Sciatic nerve (tissue), 2 donors: Measurements from ENCODE around the gene COTL1. TPM values are rescaled to one million over a fixed set of nuclear protein-coding genes. Genes with fewer than 3 reads are reported as not detected.

Source experiments
- ATAC-seq: fragments of 200-7000 bp; cut with Tn5 transposase; one replicate; pipeline ENCODE4 v1.9.1; 2020; ENCODE audit warnings: mild to moderate bottlenecking, moderate library complexity
- DNase-seq: peaks from one replicate; pipeline ENCODE4 v3.0.0-alpha.2; 2020; ENCODE audit warnings: low spot score
- intact Hi-C: fragments of 100-400 bp; cut with DNase I; formaldehyde crosslinking; loops from one replicate; pipeline ENCODE4 v1.14.2; 2022
- total RNA-seq: library from RNA; stranded (reverse); fragmentation: NEBNext Ultra II Directional; extraction: Animal tissue kit (Norgen Biotek cat#: 25700); gene quantifications from one replicate; pipeline ENCODE4 v1.2.1, GENCODE V29; 2021
- donor health status: DM: no; HTN: no; CAD: no.
- donor health status: DM: no; HTN: no; CAD: no.

The COTL1 gene, protein sequence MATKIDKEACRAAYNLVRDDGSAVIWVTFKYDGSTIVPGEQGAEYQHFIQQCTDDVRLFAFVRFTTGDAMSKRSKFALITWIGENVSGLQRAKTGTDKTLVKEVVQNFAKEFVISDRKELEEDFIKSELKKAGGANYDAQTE
- total RNA-seq = 77.9 TPM

DNA sequence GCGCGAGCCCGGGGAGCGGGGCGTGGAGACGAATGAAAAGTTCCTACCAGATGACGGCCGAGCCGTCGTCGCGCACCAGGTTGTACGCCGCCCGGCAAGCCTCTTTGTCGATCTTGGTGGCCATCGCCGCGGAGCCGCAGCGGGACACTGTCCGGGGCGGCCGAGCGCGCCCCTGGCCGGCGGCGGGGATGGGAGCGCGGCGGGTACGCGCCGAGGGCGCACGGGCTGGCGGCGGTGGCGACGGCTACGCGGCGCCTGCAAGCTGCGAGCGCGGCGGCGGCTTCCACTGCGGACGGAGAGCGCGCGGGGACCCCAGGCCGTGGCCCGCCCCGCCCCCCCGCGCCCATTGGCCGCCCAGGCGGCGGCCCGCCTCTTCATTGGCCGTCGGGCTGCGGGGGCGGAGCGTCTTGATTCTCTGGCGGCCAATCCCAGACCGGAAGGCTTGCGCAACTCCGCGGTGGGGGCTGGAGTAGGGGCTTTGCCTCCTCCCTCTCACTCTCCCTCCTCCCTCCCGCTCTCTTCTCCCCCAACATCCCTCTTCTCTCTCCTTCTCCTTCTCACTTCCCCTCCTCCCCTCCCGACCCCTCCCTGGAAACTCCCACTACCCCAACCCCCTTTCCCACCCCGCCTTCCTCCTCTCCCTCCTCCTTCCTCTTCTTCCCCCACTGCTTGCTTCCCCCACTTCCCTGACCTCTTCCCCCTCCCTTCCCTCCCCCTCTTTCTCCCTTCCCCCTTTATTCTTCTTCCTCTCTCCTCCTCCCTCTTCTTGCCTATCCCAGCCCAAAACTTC, at the start of gene COTL1:
COTL1 (minus strand) TSS at position 288 of the 790 bp plus-strand sequence; CDS start at position 124, 164 bp downstream.
- peak; percentile 96 for ATAC-seq

DNA sequence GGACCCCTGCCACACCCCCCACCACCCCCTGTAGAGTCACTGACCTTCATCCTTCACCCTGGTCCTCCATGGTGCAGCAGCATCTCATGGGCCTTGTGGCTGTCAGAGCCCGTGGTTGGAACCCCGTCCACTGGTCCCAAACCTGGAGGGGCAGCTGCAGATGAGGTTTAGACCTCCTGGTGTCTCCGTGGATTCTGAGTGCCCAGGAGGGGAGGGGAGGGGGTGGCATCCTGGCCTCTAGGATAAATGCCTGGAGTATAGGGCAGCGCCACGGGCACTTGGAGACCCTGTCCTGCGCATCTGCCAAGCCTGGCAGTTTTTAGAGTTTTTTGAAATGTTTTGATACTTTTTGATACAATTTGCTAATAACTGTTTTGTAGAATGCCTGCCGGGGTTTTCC, 48.0 kb upstream of the COTL1 start:
- intact Hi-C loops = no loop called here

More for the DNA sequence above, at the start of gene COTL1:
- intact Hi-C loops = loop anchor here (2.0 kb wide), 1 partner anchor 105 kb away; no protein-coding TSS in a partner anchor
- peak; percentile 99 for DNase-seq

DNA sequence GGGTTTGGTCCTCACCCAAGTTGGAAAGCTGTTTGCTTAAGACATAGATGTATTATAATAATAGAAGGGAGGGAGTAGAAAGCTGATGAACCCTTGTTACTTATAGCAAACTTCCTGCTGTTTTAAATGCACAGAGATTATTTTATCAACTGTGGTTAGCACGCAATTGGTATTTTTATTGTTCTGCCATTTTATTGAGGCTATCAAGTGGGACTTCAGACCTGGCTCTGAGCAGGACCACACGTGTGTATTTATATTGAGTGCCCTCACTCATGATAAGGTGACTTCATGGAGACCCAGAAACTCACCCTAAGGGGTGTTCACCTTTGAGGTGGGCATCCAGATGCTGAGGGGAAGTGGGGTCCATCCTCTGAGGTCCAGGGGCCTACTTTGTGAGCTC, 47.5 kb upstream of the COTL1 start:
- DNase-seq = no peak
- intact Hi-C loops = no loop called here
- ATAC-seq = no peak

More for the DNA sequence above, 48.0 kb upstream of the COTL1 start:
- DNase-seq (no peak), ATAC-seq (no peak)

DNA sequence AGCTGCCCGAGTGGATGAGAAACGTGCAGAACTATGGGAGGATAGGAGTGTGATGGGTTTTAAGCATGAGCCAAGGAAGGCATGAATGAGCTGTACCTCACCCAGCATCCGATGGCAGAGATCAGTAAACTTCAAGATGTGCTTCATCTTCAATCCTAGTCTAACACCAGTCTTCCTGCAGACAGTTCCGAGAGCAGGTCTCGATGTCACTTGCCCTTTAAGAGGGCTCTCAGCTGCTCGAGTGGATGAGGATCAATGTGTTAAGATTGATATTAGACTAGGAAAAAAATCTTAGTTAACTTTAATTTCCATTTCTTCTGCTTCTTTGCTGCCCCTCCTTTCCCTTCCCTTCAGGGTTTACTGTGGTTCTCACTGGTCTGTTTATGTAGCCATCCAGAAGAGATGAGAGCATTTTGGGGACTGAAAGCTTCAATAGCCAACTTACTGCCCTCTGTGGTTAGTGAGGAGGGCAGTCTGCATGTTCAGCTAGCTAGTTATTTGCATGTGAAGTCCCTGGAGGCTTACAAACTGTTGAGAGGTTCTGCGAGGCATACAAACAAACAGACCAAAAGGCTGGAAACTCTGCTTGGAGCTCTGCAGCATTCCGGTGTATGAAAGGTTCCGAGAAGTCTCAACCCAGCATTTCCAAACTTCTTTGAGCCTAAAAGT, 45.7 kb upstream of the COTL1 start:
- DNase-seq (no peak), ATAC-seq (peak; percentile 39)
- intact Hi-C loops = no loop called here

DNA sequence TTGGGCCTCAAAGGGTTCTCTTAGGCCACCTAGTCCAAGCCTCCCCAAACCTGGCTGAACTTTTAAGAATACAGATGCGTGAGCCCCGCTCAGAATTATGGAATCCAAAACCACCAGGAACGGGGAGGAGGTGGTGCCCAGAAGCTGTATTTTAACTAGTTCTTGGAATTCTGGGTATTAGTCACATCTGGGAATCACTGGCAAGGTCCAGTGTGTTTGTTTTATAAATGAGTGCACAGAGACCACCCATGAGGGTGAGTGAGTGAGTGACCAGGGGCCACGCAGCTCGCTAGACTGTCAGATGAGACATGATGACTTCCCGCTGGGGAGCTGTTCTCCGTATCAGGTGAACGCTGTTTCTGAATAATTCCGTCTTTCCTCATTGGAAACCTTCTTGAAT, 44.6 kb upstream of the COTL1 start:
- intact Hi-C loops = no loop called here
- ATAC-seq = no peak

DNA sequence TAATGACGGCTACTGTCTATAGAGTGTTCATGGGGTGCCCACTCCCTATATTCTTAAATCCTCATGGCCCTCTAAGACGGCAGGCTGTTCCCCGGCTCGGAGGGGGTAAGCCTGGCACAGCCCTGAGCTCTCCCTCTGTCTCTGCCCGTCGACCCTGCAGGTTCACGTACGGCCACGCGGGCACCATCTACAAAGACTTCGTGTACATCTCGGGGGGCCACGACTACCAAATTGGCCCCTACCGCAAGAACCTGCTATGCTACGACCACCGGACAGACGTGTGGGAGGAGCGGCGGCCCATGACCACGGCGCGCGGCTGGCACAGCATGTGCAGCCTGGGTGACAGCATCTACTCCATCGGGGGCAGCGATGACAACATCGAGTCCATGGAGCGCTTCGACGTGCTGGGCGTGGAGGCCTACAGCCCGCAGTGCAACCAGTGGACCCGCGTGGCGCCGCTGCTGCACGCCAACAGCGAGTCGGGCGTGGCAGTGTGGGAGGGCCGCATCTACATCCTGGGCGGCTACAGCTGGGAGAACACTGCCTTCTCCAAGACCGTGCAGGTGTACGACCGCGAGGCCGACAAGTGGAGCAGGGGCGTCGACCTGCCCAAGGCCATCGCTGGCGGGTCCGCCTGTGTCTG, 43.7 kb upstream of the COTL1 start:
- DNase-seq = no peak
- intact Hi-C loops = no loop called here
- ATAC-seq = no peak

More for the DNA sequence above, 44.6 kb upstream of the COTL1 start:
- DNase-seq = no peak

DNA sequence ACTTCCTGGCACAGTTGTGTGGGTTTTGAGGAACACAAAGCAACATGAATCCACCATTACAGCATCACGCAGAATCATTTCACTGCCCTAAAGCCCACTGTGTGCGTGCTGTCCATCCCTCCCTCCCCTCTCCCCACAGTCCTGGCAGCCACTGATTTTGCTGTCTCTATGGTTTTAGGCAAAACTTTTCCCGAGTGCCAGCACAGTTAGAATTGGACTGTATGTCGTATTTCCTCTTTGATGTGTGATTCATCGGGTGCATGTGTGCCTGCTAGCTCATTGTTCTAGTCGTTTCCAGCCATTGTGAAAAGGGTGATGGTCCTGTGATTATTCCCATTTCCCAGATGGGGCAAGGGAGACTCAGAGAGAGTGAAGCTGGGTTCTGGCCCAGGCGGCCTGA, 43.1 kb upstream of the COTL1 start:
- DNase-seq = no peak
- ATAC-seq = no peak
- intact Hi-C loops = no loop called here

DNA sequence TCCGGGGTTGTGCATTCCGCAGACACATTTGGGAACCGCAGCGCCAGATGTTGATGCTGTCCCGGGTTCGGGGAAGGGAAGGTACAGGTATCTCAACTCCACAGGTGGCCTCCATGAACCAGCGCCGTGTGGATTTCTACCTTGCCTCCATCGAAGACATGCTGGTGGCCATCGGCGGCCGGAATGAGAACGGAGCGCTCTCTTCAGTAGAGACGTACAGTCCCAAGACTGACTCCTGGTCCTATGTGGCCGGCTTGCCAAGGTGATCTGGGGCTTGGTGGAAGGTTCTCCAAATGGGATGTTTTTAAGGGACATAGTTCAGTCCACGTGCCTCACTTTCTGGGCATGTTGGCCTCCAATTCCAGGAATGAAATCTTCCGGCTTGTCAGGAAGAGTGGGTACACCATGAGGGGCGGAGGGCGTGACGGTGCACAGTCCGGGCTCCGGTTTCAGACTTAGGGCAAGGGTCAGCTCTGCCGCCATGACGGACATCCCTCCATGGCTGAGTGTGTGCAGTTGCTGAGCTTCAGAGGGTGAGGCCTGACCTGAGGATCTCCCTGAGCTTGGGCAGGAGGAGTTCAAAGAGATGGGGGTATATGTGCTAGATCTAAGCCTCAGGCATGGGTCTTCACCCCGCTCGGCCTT, 41.9 kb upstream of the COTL1 start:
- DNase-seq (no peak), ATAC-seq (no peak)
- intact Hi-C loops = no loop called here

DNA sequence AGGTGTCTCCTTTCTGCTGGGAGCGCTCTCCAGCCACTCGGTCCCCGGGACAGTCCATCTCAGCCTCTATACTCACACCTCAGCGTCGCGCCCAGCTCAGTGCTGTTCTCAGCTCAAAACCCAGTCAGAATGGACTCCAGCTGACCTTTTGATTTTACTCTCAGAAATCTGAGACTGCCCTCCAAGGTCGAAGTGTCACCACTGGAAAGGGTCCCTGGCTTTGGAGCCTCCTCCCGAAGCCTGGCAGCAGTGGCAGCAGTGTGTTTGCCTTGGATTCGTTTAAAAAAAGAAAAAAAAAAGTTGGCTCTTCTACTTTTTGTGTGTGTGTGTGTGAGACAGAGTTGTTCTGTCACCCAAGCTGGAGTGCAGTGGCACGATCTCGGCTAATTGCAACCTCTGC, 40.8 kb upstream of the COTL1 start:
- no peak for DNase-seq
- intact Hi-C loops = no loop called here

DNA sequence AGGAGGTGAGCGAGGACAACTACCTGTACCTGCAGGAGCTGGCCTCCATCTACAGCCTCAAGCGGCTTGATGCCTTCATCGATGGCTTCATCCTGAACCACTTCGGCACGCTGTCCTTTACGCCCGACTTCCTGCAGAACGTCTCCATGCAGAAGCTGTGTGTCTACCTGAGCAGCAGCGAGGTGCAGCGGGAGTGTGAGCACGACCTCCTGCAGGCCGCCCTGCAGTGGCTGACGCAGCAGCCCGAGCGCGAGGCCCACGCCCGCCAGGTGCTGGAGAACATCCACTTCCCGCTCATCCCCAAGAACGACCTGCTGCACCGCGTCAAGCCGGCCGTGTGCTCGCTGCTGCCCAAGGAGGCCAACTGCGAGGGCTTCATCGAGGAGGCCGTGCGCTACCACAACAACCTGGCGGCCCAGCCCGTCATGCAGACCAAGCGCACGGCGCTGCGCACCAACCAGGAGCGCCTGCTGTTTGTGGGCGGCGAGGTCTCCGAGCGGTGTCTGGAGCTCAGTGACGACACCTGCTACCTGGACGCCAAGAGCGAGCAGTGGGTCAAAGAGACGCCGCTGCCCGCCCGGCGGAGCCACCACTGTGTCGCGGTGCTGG, 39.5 kb upstream of the COTL1 start:
- intact Hi-C loops = no loop called here
- DNase-seq = no peak
- ATAC-seq = no peak

More for the DNA sequence above, 40.8 kb upstream of the COTL1 start:
- ATAC-seq = no peak

DNA sequence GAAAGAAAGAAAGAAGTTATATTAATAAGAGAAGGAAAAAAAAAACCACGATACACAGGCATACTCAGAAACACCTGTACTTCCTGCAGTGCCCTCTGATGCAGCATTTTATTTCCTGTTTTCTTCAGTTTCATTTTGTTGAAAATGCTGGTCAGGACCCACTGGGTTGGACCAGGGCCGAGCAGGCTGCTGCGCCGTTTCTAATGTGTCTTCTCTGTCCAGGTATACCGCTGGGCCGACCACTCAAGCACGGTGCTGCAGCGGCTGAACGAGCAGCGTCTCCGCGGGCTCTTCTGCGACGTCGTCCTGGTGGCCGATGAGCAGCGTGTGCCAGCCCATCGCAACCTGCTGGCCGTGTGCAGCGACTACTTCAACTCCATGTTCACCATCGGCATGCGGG, 38.8 kb upstream of the COTL1 start:
- intact Hi-C loops = no loop called here
- ATAC-seq = no peak

DNA sequence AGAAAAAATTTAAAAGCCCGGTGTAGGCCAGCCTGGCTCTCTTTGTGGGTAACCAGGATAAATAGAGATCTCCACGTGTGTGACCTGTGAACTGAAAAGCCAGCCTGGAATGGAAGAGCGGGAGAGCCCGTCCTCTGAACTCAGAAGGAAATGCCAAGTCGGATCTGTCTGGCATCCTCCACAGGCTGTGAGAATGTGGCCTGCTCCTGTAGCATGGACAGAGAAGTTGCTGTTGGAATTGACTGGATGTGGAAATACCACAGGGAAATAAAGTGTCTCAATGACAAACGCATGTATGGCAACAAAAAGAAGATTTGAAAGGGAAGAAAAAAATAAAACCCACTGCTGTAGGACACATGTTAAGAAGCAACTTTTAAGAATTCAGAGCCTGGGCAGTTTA, 37.1 kb upstream of the COTL1 start:
- no peak for DNase-seq
- ATAC-seq = peak; percentile 29
- intact Hi-C loops = no loop called here

More for the DNA sequence above, 38.8 kb upstream of the COTL1 start:
- no peak for DNase-seq

DNA sequence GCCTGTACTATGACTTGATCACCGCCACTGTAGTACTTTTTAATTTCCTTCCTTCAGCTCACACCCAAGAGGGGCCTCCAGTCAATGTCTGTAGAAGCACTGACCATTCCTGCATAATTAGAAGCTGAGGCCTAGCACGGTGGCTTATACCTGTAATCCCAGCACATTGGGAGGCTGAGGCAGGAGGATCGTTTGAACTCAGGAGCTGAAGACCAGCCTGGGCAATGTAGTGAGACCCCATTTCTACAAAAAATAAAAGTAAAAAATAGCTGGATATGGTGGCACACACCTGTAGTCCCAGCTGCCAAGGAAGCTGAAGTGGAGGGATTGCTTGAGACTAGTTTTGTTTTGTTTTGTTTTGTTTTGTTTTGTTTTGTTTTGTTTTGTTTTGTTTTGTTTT, 36.4 kb upstream of the COTL1 start:
- DNase-seq (no peak), ATAC-seq (no peak)
- intact Hi-C loops = no loop called here

DNA sequence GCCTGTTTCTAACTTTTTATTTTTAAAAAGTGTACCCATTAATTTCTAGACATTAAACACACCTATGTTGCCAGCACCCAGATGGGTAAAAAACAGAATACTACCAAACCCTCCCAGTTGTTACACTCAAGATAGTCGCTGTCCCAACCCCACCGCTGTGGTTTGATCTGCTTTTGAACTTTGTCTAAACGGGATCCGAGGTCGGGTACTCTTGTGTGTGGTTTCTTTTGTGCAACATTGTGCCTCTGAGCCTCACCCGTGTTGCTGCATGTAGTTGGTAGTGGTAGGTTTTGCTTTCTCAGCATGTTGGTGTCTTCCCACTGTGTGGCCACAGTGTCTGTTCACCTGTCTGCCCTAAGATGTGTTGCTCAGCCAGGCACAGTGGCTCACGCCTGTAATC, 34.7 kb upstream of the COTL1 start:
- no peak for ATAC-seq
- intact Hi-C loops = no loop called here

DNA sequence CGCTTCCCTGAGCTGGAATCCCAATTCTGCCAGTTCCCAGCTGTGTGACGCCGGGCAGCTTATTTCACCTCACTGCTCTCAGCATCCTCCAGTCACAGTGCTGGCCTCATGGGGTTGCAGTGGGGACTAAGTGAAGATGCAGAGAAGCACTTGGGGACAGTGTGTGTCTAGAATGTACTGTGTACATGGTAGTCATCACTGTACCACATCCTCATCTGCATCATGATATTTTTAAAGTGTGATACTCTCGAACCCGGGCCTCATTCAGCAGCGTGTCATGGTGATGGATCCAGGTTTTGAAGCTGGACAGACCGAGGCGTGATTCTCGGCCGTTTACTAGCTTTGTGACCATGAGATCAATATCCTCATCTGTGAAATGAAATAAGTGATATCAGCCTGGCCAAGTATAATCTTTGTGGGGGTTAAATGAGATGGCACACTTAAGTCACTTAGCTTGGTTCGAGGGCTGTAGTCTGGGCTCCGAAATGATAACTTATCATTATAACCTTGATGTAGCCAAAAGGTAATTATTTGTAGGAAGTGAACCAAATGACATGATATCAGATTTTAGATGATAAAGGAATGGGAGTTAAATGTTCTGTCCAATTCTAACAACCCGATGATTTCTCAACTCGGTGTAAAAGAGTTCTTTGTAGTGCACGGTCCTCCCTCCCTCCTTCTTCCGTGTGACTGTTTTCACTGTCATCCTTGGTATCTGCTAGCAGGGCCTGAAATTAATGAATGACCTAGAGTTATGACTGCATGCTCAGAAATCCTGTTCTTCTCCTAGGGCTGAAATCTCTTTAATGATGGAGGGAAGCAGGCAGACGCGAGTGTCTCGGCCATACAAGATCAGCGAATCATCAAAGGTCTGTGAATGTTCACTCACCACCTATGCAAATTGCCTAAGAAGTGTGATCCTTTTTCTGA, 32.4 kb upstream of the COTL1 start:
- intact Hi-C loops = no loop called here
- DNase-seq (no peak), ATAC-seq (peak; percentile 54)

More for the DNA sequence above, 34.7 kb upstream of the COTL1 start:
- DNase-seq = no peak

DNA sequence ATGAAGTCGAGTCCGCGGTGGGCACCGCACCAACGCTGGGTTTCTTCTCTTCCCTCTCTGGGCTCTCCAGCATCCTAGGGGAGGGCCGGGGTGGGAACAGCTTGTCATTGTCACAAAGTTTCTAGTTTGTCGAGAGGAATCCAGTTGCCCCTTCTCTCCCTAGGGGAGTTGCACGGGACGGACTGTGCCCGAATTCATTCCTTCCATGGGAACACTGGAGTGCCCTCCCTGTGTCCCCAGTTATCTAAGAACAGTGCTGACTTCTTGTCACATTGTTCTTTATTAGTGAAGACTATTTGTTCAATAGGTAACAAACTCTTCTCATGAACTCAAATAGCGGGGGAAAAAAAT, 31.6 kb upstream of the COTL1 start:
- ATAC-seq (peak; percentile 13), DNase-seq (no peak)
- intact Hi-C loops = no loop called here

DNA sequence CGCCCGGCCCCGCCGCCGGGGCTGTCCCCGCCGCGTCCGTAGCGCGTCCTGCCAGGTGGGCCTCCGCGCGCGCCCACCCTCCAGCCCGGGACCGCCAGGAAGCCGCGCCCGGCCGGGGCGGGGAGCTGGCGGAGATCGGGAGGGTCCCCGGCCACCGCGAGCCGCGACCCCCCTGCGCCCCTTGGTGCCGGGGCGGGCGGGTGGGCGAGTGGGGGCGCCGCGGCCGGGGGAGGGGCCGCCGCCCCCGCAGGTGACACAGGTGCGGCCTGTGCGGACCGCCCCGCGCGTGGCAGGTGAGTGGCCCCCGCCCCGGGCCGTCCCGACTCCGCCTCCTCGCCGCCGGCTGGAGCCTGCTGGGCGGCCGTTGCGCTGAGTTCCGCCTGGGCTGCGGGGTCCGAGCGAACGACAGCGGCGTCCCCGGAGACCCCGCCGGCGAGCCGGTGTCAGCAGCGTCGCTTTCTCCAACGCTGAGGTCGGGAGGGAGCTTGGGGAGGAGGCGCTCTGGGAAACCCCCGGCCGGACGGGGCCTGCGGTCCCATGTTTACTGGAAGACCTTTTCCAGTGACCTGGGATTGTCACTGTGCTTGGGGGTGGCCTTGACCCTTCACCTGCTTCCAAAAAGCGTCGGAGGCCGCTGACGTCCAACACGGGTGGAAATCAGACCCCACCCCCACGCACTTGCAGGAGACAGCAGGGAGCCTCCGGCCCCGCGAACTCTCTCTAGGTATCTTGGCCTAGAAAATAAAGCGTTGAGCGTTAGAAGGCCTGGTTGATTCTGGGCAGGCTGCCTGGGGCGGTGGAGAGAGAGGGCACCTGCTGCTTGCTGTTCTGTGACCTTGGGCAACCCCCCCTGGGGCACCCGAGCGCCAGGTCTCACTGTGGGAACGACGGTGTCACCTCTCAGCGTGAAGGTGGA, 31.0 kb upstream of the COTL1 start:
- DNase-seq = no peak
- ATAC-seq = peak; percentile 44
- intact Hi-C loops = no loop called here
